ENCODE data around the gene CDC14A.

DNA sequence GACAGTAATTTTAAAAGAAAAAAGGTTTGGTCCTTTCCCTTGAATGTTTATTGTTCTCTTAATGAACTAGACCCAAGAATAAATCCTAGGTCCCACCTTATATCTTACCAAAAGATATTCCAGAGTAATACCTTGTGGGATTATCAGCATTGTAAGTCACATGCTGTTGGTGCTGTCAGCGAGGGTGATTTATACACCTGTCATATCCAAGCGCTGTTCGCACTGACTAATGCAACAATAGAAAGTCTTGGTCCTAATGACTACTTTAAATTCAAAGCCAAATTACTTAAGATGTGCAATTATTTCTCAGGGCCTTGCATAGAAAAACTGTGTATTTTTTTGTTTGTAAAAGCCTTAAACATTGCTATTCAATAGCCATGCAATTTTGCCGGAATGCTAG is 192.5 kb downstream of the CDC14A start:
- TF ChIP-seq, protein P1, sequence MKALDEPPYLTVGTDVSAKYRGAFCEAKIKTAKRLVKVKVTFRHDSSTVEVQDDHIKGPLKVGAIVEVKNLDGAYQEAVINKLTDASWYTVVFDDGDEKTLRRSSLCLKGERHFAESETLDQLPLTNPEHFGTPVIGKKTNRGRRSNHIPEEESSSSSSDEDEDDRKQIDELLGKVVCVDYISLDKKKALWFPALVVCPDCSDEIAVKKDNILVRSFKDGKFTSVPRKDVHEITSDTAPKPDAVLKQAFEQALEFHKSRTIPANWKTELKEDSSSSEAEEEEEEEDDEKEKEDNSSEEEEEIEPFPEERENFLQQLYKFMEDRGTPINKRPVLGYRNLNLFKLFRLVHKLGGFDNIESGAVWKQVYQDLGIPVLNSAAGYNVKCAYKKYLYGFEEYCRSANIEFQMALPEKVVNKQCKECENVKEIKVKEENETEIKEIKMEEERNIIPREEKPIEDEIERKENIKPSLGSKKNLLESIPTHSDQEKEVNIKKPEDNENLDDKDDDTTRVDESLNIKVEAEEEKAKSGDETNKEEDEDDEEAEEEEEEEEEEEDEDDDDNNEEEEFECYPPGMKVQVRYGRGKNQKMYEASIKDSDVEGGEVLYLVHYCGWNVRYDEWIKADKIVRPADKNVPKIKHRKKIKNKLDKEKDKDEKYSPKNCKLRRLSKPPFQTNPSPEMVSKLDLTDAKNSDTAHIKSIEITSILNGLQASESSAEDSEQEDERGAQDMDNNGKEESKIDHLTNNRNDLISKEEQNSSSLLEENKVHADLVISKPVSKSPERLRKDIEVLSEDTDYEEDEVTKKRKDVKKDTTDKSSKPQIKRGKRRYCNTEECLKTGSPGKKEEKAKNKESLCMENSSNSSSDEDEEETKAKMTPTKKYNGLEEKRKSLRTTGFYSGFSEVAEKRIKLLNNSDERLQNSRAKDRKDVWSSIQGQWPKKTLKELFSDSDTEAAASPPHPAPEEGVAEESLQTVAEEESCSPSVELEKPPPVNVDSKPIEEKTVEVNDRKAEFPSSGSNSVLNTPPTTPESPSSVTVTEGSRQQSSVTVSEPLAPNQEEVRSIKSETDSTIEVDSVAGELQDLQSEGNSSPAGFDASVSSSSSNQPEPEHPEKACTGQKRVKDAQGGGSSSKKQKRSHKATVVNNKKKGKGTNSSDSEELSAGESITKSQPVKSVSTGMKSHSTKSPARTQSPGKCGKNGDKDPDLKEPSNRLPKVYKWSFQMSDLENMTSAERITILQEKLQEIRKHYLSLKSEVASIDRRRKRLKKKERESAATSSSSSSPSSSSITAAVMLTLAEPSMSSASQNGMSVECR (CRISPR knock-in tag; IDR thresholded peaks at IDR 0.05; ENCODE audit: borderline replicate concordance): no peak
- TF ChIP-seq TCF7 (CRISPR knock-in tag; IDR thresholded peaks at IDR 0.05; ENCODE audit: low read depth) (no peak), TEAD4 (CRISPR knock-in tag; IDR thresholded peaks at IDR 0.05) (no peak), FOXK1 (CRISPR knock-in tag; IDR thresholded peaks at IDR 0.05) (no peak), NR3C1 (CRISPR knock-in tag; conservative IDR thresholded peaks at IDR 0.05; ENCODE audit: low read depth) (no peak), ELF4 (CRISPR knock-in tag; IDR thresholded peaks at IDR 0.05; ENCODE audit: low read depth) (no peak), ESRRA (CRISPR knock-in tag; IDR thresholded peaks at IDR 0.05; ENCODE audit: borderline replicate concordance) (no peak)
- TF ChIP-seq, protein P2, sequence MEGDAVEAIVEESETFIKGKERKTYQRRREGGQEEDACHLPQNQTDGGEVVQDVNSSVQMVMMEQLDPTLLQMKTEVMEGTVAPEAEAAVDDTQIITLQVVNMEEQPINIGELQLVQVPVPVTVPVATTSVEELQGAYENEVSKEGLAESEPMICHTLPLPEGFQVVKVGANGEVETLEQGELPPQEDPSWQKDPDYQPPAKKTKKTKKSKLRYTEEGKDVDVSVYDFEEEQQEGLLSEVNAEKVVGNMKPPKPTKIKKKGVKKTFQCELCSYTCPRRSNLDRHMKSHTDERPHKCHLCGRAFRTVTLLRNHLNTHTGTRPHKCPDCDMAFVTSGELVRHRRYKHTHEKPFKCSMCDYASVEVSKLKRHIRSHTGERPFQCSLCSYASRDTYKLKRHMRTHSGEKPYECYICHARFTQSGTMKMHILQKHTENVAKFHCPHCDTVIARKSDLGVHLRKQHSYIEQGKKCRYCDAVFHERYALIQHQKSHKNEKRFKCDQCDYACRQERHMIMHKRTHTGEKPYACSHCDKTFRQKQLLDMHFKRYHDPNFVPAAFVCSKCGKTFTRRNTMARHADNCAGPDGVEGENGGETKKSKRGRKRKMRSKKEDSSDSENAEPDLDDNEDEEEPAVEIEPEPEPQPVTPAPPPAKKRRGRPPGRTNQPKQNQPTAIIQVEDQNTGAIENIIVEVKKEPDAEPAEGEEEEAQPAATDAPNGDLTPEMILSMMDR (IDR thresholded peaks at IDR 0.05): no peak
- TF ChIP-seq, protein P3, sequence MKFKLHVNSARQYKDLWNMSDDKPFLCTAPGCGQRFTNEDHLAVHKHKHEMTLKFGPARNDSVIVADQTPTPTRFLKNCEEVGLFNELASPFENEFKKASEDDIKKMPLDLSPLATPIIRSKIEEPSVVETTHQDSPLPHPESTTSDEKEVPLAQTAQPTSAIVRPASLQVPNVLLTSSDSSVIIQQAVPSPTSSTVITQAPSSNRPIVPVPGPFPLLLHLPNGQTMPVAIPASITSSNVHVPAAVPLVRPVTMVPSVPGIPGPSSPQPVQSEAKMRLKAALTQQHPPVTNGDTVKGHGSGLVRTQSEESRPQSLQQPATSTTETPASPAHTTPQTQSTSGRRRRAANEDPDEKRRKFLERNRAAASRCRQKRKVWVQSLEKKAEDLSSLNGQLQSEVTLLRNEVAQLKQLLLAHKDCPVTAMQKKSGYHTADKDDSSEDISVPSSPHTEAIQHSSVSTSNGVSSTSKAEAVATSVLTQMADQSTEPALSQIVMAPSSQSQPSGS (CRISPR knock-in tag; IDR thresholded peaks at IDR 0.05; ENCODE audit: borderline replicate concordance, low read depth): no peak
